Mammary epithelial cell (primary cell): ENCODE data around the gene SAPCD1.

Source experiments
- CTCF ChIP-seq, 2 donors: IDR thresholded peaks in 1 of 2; conservative IDR thresholded peaks in 1 of 2; 2 replicates each; pipeline ENCODE4 v1.5.1; 2011 to 2012; ENCODE audit warnings: inconsistent platforms in 2 of 2, low read length in 2 of 2, mild to moderate bottlenecking in 2 of 2, control low read depth in 1 of 2, low read depth in 1 of 2; ENCODE audit not compliant: insufficient read depth in 1 of 2; ENCODE audit errors: extremely low read depth in 1 of 2
- EZH2 ChIP-seq: IDR thresholded peaks from 2 replicates; pipeline ENCODE4 v1.6.1; 2012; ENCODE audit warnings: low read length, inconsistent platforms, borderline replicate concordance

DNA sequence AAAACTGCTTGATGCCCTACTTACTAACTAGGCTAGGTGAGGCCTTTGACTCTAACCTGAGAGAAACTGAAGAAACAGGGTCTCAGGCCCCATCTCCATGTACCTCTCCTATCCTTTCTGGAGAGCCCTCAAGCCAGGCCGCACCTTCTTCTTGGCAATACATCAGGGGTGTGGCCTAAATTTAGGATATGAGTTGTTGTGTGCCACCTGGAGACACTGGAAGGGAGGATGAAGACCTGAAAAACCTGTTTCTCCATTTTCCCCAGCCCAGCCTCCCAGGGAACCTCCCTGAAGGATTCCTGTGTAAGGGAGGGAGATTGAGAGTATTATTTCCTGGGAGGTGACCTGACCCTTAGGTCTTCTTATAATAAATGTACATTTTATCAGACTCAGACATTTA, 44.2 kb upstream of the SAPCD1 start:
- TF ChIP-seq CTCF (conservative IDR thresholded peaks at IDR 0.05 in 1 of 2, IDR thresholded peaks at IDR 0.05 in 1 of 2; ENCODE audit: extremely low read depth in 1 of 2, insufficient read depth in 1 of 2, low read depth in 1 of 2, low read length in 2 of 2) (no peak), EZH2 (no peak)
